SJCRH30 (cell line): ENCODE results near the gene LDB3. TPM values are rescaled to one million over a fixed set of nuclear protein-coding genes. Genes with fewer than 3 reads are reported as not detected.
"Not testable (repeated sequence)": the region's sequence is repeated elsewhere in the genome, so short reads cannot be mapped to it uniquely, and the experiment has no call there.

Source experiments
- DNase-seq, 2 experiments: peaks; one replicate each; pipeline ENCODE4 v3.0.0-alpha.2; 2015 to 2020
- H3K27ac ChIP-seq: fragments of 250-450 bp; sonication (Bioruptor Pico); 2 replicates; pipeline ENCODE4 v1.5.1; 2020; ENCODE audit warnings: mild to moderate bottlenecking, moderate library complexity
- H3K27me3 ChIP-seq: fragments of 250-450 bp; sonication (Bioruptor Pico); 2 replicates; pipeline ENCODE4 v1.5.1; 2020; ENCODE audit warnings: mild to moderate bottlenecking, moderate library complexity
- H3K36me3 ChIP-seq: fragments of 250-450 bp; sonication (Bioruptor Pico); 2 replicates; pipeline ENCODE4 v1.5.1; 2020; ENCODE audit warnings: mild to moderate bottlenecking, moderate library complexity
- H3K4me1 ChIP-seq: fragments of 250-450 bp; sonication (Bioruptor Pico); 2 replicates; pipeline ENCODE4 v1.5.1; 2020; ENCODE audit warnings: mild to moderate bottlenecking, moderate library complexity
- H3K4me3 ChIP-seq: fragments of 250-450 bp; sonication (Bioruptor Pico); 2 replicates; pipeline ENCODE4 v1.5.1; 2020; ENCODE audit warnings: mild to moderate bottlenecking, moderate library complexity
- H3K9me3 ChIP-seq: fragments of 250-450 bp; sonication (Bioruptor Pico); replicated peaks from 2 replicates; pipeline ENCODE4 v1.5.1; 2020; ENCODE audit warnings: mild to moderate bottlenecking, moderate library complexity
- total RNA-seq: library from RNA; depleted of rRNA; stranded (reverse); fragments of >200 nt; shearing (Covaris generic); gene quantifications from 2 replicates; pipeline ENCODE4 v1.2.3, GENCODE V29; 2014; rRNA removed

LDB3 gene, protein sequence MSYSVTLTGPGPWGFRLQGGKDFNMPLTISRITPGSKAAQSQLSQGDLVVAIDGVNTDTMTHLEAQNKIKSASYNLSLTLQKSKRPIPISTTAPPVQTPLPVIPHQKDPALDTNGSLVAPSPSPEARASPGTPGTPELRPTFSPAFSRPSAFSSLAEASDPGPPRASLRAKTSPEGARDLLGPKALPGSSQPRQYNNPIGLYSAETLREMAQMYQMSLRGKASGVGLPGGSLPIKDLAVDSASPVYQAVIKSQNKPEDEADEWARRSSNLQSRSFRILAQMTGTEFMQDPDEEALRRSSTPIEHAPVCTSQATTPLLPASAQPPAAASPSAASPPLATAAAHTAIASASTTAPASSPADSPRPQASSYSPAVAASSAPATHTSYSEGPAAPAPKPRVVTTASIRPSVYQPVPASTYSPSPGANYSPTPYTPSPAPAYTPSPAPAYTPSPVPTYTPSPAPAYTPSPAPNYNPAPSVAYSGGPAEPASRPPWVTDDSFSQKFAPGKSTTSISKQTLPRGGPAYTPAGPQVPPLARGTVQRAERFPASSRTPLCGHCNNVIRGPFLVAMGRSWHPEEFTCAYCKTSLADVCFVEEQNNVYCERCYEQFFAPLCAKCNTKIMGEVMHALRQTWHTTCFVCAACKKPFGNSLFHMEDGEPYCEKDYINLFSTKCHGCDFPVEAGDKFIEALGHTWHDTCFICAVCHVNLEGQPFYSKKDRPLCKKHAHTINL
- total RNA-seq: 0.53 and 0.59 TPM in 2 replicates

- H3K4me3 ChIP-seq: peak within 1 kb of the TSS; percentile 55
- no peaks in the 10 kb centered on the region for H3K27me3 ChIP-seq
- DNase-seq: peak; percentile 87 to 88
- no peaks in the 10 kb centered on the region for H3K9me3 ChIP-seq
- no peaks in the 10 kb centered on the region for H3K36me3 ChIP-seq
- H3K4me1 ChIP-seq: peaks cover 63% of the 10 kb centered on the region
- H3K27ac ChIP-seq: peak within 1 kb of the TSS; percentile 88
These were observed at the start of gene LDB3 for GRCh38 chr10:86668297-86669165. Gene LDB3, plus strand, starts transcription at chr10:86668511. Its CDS starts 181 bp downstream, at chr10:86668692.

DNA sequence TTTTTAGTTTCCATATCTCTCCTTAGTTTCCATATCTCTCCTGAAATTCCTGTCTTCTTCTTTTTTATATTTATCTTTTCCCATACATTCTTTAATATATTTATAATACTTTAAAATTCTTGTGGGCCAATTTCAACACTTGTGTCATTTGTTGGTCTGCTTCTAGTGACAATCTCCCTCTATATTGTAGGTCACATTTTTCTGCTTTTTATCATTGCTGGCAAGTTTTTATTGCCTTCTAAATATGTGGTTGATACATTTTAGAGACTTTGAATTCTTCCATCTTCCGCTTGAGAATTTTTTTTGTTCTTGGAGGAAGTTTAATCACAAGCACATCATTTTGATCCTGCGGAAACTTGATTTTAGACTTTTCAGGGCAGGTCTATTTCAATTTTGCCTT, 40.0 kb upstream of the LDB3 start:
- DNase-seq: no peak

DNA sequence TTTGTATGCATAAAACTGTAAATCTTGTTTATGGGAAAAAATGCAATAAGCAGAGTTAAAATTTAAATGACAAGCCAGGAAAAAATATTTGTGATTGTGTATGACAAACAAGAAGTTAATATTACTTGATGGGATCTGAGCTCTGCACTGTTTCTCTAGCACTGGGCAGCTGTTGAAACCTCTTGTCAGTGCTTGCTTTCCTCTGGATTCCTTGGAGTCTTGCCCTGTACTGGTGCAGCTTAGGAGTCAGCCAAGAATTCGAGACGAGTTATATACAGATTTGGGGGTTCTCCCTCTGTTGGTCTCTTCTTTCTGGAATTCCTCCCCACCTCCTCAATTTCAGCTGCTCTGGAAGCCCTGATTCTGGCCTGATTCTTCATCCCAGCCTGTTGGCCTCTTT, 38.2 kb upstream of the LDB3 start:
- DNase-seq: no peak
- no peak overlapping the region for H3K27ac ChIP-seq
- no peaks in the 10 kb centered on the region for H3K4me1 ChIP-seq
- no peaks in the 10 kb centered on the region for H3K9me3 ChIP-seq
- H3K27me3 ChIP-seq: no peaks in the 10 kb centered on the region
- H3K4me3 ChIP-seq: no peak overlapping the region
- no peaks in the 10 kb centered on the region for H3K36me3 ChIP-seq

More for the DNA sequence above, 40.0 kb upstream of the LDB3 start:
- Histone ChIP-seq H3K9me3 (no peaks in the 10 kb centered on the region), H3K36me3 (no peaks in the 10 kb centered on the region), H3K27me3 (no peaks in the 10 kb centered on the region), H3K4me3 (no peak overlapping the region), H3K27ac (no peak overlapping the region), H3K4me1 (no peaks in the 10 kb centered on the region)

DNA sequence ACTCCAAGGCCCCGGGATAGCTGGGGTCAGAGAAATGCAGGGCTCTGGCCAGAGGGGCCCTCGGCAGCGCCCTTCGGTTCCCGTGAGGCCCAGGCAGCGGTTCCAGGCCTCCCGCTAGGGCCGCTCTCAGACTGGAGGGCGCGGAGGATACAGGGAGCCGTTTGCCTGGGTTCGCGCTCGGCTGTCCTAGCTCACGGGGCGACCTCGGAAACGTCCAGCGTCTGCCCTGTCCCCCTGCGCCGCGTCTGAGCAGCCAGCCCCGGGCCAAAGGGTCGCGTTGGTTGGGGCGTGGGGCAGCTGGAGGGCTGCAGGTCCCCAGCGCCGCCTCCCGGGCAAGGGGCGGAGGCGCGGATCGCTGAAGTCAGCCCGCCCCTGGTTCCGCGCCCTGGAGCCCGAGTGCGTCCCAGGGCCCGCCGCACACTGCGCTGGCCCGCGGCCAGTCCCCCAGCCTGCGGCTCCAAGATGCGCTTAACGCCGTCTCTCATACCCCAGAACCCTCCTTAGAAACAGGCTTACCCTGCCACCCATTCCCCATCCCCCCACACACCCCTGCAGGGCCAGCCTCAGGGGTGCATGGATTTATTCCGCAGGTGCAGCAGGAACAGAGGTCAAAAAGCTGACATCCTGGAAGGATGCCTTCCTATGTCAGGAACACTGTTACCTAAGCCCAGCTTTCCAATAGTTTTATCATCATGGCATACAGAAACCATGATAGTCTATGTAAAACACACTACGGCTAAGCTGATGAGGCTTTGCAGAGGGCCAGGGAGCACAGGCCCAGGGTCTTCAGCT, 36.1 kb upstream of the LDB3 start:
- no peaks in the 10 kb centered on the region for H3K36me3 ChIP-seq
- no peaks in the 10 kb centered on the region for H3K4me1 ChIP-seq
- DNase-seq: no peak
- H3K9me3 ChIP-seq: no peaks in the 10 kb centered on the region
- H3K4me3 ChIP-seq: no peak overlapping the region
- no peaks in the 10 kb centered on the region for H3K27me3 ChIP-seq
- no peak overlapping the region for H3K27ac ChIP-seq

- H3K9me3 ChIP-seq: no peaks in the 10 kb centered on the region
- no peaks in the 10 kb centered on the region for H3K27me3 ChIP-seq
- no peak overlapping the region for H3K27ac ChIP-seq
- H3K36me3 ChIP-seq: no peaks in the 10 kb centered on the region
- H3K4me1 ChIP-seq: no peaks in the 10 kb centered on the region
- no peak for DNase-seq
- no peak overlapping the region for H3K4me3 ChIP-seq
These were observed 35.4 kb upstream of the LDB3 start for GRCh38 chr10:86632951-86633350.

- Histone ChIP-seq H3K4me3 (no peak overlapping the region), H3K27me3 (no peaks in the 10 kb centered on the region), H3K36me3 (no peaks in the 10 kb centered on the region), H3K27ac (no peak overlapping the region), H3K4me1 (no peaks in the 10 kb centered on the region), H3K9me3 (no peaks in the 10 kb centered on the region)
- DNase-seq: no peak
These were observed 32.9 kb upstream of the LDB3 start for GRCh38 chr10:86635402-86635801.

- Histone ChIP-seq H3K27ac (no peak overlapping the region), H3K27me3 (no peaks in the 10 kb centered on the region), H3K4me3 (no peak overlapping the region), H3K4me1 (no peaks in the 10 kb centered on the region), H3K9me3 (no peaks in the 10 kb centered on the region), H3K36me3 (no peaks in the 10 kb centered on the region)
- no peak for DNase-seq
These were observed 32.0 kb upstream of the LDB3 start for GRCh38 chr10:86636311-86636710.

- Histone ChIP-seq H3K27me3 (no peaks in the 10 kb centered on the region), H3K9me3 (no peaks in the 10 kb centered on the region), H3K4me3 (no peak overlapping the region), H3K27ac (no peak overlapping the region), H3K4me1 (no peaks in the 10 kb centered on the region; the same call in 1 of the 2 replicates), H3K36me3 (no peaks in the 10 kb centered on the region)
- DNase-seq: no peak
These were observed 26.3 kb upstream of the LDB3 start for GRCh38 chr10:86642021-86642420.

DNA sequence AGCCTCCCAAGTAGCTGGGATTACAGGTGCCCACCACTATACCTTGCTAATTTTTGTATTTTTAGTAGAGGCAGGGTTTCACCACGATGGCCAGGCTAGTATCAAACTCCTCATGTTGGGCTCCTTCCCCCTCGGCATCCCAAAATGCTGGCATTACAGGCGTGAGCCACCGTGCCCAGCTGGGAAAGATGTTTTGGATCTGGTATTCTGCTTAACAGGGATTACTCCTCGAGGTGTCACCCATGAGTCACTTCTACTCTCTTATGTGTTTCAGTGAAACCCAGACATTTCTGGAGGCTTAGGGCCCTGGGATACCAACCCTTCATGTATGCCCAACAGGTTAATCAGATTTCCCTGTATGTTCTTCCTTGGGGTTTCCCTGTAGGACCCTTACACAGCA, 25.8 kb upstream of the LDB3 start:
- no peaks in the 10 kb centered on the region for H3K27me3 ChIP-seq
- H3K9me3 ChIP-seq: no peaks in the 10 kb centered on the region
- no peaks in the 10 kb centered on the region for H3K36me3 ChIP-seq
- H3K4me3 ChIP-seq: no peak overlapping the region
- peaks cover 2% of the 10 kb centered on the region for H3K4me1 ChIP-seq
- peak in 1 of 2 experiments; percentile 22 for DNase-seq
- H3K27ac ChIP-seq: no peak overlapping the region

DNA sequence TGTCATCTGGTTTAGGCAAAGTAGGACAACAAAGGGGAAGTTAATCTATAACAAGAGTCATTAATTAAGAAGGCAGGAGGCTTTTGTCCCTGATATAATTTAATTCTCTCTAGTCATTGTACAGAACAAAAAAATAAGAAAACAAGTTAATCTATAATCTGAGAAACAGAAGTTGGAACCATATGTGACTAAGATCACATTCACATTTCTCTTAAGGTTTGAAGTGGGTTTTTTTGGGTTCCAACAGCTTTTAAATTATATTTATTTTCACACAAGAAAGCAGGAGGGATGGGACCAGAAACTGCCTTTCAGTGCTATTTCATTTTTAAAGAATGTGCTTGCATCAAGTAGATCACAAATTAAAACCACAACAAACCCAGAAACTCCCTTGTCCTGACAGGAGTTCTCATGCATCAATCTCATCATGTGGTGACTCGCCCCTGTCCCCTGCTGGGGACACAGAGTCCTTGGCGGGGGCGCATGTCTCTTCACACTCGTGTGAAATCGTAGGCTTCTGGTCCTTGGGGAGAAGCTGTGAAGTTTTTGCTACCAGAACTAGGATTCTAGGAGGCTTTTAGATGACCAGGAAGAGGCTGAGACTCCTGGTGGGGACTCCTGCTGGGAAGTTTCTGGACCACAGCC, 24.0 kb upstream of the LDB3 start:
- no peak overlapping the region for H3K27ac ChIP-seq
- DNase-seq: no peak

DNA sequence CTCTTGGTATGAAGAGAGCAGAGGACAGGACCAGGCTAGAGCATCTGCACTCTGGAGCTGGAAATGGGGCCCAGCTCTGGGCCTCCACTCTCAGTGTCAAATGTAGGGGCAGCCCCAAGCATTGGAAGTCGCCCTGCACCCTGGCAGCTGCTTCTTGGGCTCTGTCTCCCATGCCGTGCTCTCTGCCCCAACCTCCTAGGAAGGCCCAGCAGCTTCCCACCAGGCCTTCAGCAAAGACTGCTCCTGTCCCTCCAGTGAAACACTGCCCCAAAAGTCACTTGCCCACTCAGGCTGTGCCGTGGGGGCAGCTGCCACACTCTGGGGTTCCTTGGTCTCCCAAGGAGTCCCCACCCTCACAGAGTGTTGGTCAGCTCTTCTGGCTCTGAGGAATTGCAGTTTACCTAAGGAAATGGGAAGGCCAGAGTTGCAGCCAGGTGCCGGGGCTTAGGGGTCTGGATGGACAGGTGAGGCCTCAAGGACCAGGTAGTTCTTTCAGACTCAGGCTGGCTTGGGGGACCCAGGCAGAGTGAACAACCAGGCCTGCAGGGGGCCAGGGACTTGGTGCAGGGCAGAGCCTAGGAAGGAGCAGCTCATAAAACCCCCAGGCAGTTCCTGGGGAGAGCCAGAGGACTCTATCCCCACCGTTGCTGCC, 23.4 kb upstream of the LDB3 start:
- H3K27me3 ChIP-seq: no peaks in the 10 kb centered on the region
- H3K27ac ChIP-seq: no peak overlapping the region
- H3K4me1 ChIP-seq: peaks cover 25% of the 10 kb centered on the region
- H3K36me3 ChIP-seq: no peaks in the 10 kb centered on the region
- no peak overlapping the region for H3K4me3 ChIP-seq
- H3K9me3 ChIP-seq: no peaks in the 10 kb centered on the region
- DNase-seq: no peak

More for the DNA sequence above, 24.0 kb upstream of the LDB3 start:
- peaks cover 18% of the 10 kb centered on the region for H3K4me1 ChIP-seq
- H3K36me3 ChIP-seq: no peaks in the 10 kb centered on the region
- no peaks in the 10 kb centered on the region for H3K27me3 ChIP-seq
- no peak overlapping the region for H3K4me3 ChIP-seq
- H3K9me3 ChIP-seq: no peaks in the 10 kb centered on the region

- peaks cover 33% of the 10 kb centered on the region for H3K4me1 ChIP-seq
- not testable (repeated sequence) for H3K27ac ChIP-seq, H3K27me3 ChIP-seq, H3K36me3 ChIP-seq, H3K4me3 ChIP-seq, DNase-seq, H3K9me3 ChIP-seq
These were observed 22.6 kb upstream of the LDB3 start for GRCh38 chr10:86645621-86646165.

DNA sequence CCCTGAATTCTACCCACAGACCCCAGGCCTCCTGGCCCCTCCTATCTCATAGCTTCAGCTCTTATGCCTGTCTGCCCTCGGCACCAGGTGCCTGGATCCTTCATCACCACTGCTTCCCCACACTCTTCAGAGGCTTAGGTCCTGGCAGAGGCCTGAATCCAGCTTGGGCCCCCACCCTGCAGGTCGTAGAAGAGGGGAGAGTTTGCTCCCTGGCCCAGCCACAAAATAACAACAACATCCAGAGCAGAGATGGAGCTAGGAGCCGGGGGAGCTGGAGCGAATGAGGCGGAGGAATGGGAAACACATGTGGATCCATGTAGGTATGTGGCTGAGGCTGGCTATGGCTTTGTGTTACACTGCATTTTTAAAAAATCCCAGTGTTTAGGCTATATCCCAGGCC, 21.8 kb upstream of the LDB3 start:
- DNase-seq: no peak
- no peaks in the 10 kb centered on the region for H3K9me3 ChIP-seq
- peaks cover 41% of the 10 kb centered on the region for H3K4me1 ChIP-seq
- no peaks in the 10 kb centered on the region for H3K36me3 ChIP-seq
- H3K4me3 ChIP-seq: no peak overlapping the region
- no peaks in the 10 kb centered on the region for H3K27me3 ChIP-seq
- no peak overlapping the region for H3K27ac ChIP-seq
